Astrocyte (in vitro differentiated cells and primary cell): ENCODE data around the gene GMEB2.
"Not testable (repeated sequence)": the region's sequence is repeated elsewhere in the genome, so short reads cannot be mapped to it uniquely, and the experiment has no call there.

Source experiments
- EZH2 ChIP-seq: IDR thresholded peaks from 2 replicates; pipeline ENCODE4 v1.6.1; 2012; ENCODE audit warnings: mild to moderate bottlenecking, low read length, inconsistent platforms; ENCODE audit not compliant: insufficient read depth
- TF ChIP-seq, protein P1 (sequence below): IDR thresholded peaks from 2 replicates; pipeline ENCODE4 v1.5.1; 2011; ENCODE audit warnings: low read depth, mild to moderate bottlenecking, inconsistent platforms, low read length, moderate library complexity; ENCODE audit not compliant: insufficient read depth

GRCh38 chr20:63613863-63614594 is 12.9 kb downstream of the GMEB2 start:
- TF ChIP-seq, protein P1, sequence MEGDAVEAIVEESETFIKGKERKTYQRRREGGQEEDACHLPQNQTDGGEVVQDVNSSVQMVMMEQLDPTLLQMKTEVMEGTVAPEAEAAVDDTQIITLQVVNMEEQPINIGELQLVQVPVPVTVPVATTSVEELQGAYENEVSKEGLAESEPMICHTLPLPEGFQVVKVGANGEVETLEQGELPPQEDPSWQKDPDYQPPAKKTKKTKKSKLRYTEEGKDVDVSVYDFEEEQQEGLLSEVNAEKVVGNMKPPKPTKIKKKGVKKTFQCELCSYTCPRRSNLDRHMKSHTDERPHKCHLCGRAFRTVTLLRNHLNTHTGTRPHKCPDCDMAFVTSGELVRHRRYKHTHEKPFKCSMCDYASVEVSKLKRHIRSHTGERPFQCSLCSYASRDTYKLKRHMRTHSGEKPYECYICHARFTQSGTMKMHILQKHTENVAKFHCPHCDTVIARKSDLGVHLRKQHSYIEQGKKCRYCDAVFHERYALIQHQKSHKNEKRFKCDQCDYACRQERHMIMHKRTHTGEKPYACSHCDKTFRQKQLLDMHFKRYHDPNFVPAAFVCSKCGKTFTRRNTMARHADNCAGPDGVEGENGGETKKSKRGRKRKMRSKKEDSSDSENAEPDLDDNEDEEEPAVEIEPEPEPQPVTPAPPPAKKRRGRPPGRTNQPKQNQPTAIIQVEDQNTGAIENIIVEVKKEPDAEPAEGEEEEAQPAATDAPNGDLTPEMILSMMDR, result not testable (repeated sequence)
- not testable (repeated sequence) for TF ChIP-seq EZH2
